ENCODE measurements around the gene EBI3. TPM values are rescaled to one million over a fixed set of nuclear protein-coding genes. Genes with fewer than 3 reads are reported as not detected.
"Not testable (repeated sequence)": the region's sequence is repeated elsewhere in the genome, so short reads cannot be mapped to it uniquely, and the experiment has no call there.

The EBI3 gene
- total and polyA plus RNA-seq, 12 donors = 0.44 to 18.0 (median 6.2) TPM

DNA sequence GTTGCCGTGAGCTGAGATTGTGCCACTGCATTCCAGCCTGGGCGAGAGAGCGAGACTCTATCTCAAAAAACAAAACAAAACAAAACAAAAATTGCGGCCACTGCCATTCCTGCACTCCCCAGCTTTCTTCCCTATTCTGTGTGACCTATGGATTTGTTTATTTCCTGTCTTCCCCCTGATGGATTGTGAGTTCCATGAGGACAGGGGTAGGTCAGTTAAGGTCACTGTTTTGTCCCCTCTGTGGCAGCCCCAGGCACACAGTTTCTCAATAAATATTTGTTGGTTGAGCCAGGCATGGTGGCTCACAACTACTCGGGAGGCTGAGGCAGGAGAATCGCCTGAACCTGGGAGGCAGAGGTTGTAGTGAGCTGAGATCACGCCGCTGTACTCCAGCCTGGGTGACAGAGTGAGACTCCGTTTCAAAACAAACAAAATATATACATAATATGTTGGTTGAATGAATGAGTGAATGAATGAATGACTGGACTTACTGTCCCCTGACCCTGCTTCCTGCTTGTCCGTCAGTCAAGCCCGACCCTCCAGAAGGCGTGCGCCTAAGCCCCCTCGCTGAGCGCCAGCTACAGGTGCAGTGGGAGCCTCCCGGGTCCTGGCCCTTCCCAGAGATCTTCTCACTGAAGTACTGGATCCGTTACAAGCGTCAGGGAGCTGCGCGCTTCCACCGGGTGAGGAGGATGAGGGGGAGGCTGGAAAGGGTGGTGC is 5.0 kb downstream of the EBI3 start:
- H3K36me3 ChIP-seq (replicated peaks in 1 of 2) = no peaks in the 10 kb centered on the region
- TF ChIP-seq, protein P1, sequence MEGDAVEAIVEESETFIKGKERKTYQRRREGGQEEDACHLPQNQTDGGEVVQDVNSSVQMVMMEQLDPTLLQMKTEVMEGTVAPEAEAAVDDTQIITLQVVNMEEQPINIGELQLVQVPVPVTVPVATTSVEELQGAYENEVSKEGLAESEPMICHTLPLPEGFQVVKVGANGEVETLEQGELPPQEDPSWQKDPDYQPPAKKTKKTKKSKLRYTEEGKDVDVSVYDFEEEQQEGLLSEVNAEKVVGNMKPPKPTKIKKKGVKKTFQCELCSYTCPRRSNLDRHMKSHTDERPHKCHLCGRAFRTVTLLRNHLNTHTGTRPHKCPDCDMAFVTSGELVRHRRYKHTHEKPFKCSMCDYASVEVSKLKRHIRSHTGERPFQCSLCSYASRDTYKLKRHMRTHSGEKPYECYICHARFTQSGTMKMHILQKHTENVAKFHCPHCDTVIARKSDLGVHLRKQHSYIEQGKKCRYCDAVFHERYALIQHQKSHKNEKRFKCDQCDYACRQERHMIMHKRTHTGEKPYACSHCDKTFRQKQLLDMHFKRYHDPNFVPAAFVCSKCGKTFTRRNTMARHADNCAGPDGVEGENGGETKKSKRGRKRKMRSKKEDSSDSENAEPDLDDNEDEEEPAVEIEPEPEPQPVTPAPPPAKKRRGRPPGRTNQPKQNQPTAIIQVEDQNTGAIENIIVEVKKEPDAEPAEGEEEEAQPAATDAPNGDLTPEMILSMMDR (IDR thresholded peaks at IDR 0.05) = no peak
- TF ChIP-seq POLR2A (IDR thresholded peaks at IDR 0.05) = no peak
- intact Hi-C loops (cut with DNase I) = no loop called here
- H3K27ac ChIP-seq = no peak overlapping the region
- 47 to 57% (median 53%) methylated on average over 15 to 21 of the region's 21 CpGs for WGBS, 4 donors
- no peaks in the 10 kb centered on the region for H3K4me1 ChIP-seq (replicated peaks in 1 of 2)
- H3K4me3 ChIP-seq = no peak overlapping the region
- no peaks in the 10 kb centered on the region for H3K9me3 ChIP-seq (replicated peaks in 1 of 3)
- no peak for DNase-seq
- H3K27me3 ChIP-seq = peaks cover 6% of the 10 kb centered on the region

DNA sequence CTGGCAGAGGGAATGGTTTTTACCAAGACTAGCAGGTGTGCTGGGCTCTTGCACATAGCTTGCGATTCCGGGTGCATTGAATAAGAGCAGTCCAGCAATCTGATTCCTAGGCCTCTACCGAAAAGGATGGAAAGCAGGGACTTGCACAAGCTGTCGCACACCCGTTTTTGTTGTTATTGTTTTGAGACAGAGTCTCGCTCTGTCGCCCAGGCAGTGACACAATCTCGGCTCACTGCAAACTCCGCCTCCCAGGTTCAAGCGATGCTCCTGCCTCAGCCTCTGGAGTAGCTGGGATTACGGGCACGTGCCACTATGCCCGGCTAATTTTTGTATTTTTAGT is 5.5 kb downstream of the EBI3 start:
- Histone ChIP-seq H3K4me1 (replicated peaks in 1 of 2) (no peaks in the 10 kb centered on the region), H3K27ac (no peak overlapping the region), H3K27me3 (peaks cover 6% of the 10 kb centered on the region), H3K9me3 (replicated peaks in 1 of 3) (no peaks in the 10 kb centered on the region), H3K4me3 (no peak overlapping the region), H3K36me3 (replicated peaks in 1 of 2) (no peaks in the 10 kb centered on the region)
- no peak for TF ChIP-seq POLR2A (IDR thresholded peaks at IDR 0.05)
- TF ChIP-seq, protein P1 (IDR thresholded peaks at IDR 0.05) = no peak
- intact Hi-C loops (cut with DNase I) = no loop called here
- WGBS, 4 donors = 57 to 79% (median 71%) methylated on average over 10 to 13 of the region's 13 CpGs
- DNase-seq = no peak

DNA sequence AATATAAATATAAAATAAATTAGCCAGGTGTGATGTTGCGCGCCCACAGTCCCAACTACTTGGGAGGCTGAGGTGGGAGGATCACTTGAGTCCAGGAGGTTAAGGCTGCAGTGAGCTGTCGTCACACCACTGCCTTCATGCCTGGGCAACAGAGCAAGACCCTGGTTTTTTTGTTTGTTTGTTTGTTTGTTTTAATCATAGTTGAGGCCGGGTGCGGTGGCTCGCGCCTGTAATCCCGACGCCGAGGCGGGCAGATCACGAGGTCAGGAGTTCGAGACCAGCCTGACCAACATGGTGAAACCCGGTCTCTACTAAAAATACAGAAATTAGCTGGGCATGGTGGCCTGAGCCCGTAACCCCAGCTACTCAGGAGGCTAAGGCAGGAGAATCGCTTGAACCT is 8.2 kb downstream of the EBI3 start:
- H3K36me3 ChIP-seq (replicated peaks in 1 of 2); H3K4me1 ChIP-seq (replicated peaks in 1 of 2); H3K27ac ChIP-seq; H3K4me3 ChIP-seq; DNase-seq; H3K9me3 ChIP-seq (replicated peaks in 1 of 3); intact Hi-C loops (cut with DNase I); H3K27me3 ChIP-seq: not testable (repeated sequence)
- WGBS, 4 donors = 87 to 89% (median 87%) methylated on average over 16 of the region's 16 CpGs

DNA sequence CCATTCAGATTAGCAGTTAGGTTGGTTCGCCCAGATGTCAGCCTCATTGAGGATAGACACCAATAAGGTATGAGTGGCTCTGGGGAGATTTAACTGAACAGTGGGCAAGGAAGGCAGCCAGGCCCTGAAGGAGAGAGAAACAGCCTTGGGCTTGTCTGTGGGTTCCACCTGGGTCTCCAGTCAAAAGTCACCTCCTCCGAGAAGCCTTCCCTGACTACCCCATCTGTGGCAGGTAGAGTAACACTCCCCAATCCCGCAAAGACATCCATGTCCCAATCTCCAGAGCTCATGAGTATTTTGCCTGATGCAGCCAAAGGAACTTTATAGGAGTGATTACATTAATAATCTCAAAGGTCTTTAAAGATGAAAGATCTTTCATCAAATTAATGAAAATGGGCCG is 9.5 kb downstream of the EBI3 start:
- no peak overlapping the region for H3K4me3 ChIP-seq
- H3K27ac ChIP-seq = no peak overlapping the region
- H3K4me1 ChIP-seq (replicated peaks in 1 of 2) = no peaks in the 10 kb centered on the region
- TF ChIP-seq, protein P1 (IDR thresholded peaks at IDR 0.05) = no peak
- no peak for TF ChIP-seq POLR2A (IDR thresholded peaks at IDR 0.05)
- DNase-seq = no peak
- H3K36me3 ChIP-seq (replicated peaks in 1 of 2) = no peaks in the 10 kb centered on the region
- no peaks in the 10 kb centered on the region for H3K27me3 ChIP-seq
- WGBS, 4 donors = 82 to 87% (median 84%) methylated on average over 4 of the region's 4 CpGs
- intact Hi-C loops (cut with DNase I) = no loop called here
- no peaks in the 10 kb centered on the region for H3K9me3 ChIP-seq (replicated peaks in 1 of 3)

DNA sequence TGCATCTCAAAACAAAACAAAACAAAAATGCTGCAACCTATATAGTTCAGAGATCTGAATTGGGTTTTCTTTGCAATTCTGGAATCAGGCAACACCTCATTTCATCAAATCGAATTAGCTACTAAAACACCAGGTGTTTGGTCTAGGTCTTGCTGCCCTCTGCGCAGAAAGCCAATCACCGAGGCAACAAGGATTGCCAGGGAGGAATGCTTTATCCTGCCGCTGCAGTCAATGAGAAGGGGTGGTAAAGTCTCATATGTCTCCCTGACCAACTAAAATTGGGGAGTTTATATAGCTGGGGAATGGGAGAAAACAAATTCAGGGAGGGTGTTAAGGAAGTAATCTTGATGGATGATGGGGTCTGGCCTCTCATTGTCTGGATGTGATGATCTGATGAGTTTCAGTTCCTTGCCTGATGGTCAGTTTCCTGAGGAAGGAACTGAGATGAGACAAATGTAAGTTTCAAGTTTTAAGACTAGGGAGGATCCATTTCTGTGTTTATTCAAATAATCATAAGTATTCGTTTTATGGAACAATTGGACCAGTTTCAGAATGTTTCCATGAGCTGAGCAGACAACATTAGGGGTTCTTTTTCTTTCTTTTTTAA is 12.6 kb downstream of the EBI3 start:
- DNase-seq = no peak
- no peak overlapping the region for H3K4me3 ChIP-seq
- TF ChIP-seq POLR2A (IDR thresholded peaks at IDR 0.05) = no peak
- TF ChIP-seq, protein P1 (IDR thresholded peaks at IDR 0.05) = no peak
- peaks cover 0 to 5% of the 10 kb centered on the region in 2 donors for H3K4me1 ChIP-seq (replicated peaks in 1 of 2)
- H3K9me3 ChIP-seq (replicated peaks in 1 of 3) = no peaks in the 10 kb centered on the region
- H3K36me3 ChIP-seq (replicated peaks in 1 of 2) = no peaks in the 10 kb centered on the region
- WGBS, 4 donors = 64 to 72% (median 71%) methylated on average over 5 of the region's 5 CpGs
- H3K27me3 ChIP-seq = no peaks in the 10 kb centered on the region
- intact Hi-C loops (cut with DNase I) = no loop called here
- H3K27ac ChIP-seq = peak overlapping the region in 2 of 5 donors; percentile 44 to 53

DNA sequence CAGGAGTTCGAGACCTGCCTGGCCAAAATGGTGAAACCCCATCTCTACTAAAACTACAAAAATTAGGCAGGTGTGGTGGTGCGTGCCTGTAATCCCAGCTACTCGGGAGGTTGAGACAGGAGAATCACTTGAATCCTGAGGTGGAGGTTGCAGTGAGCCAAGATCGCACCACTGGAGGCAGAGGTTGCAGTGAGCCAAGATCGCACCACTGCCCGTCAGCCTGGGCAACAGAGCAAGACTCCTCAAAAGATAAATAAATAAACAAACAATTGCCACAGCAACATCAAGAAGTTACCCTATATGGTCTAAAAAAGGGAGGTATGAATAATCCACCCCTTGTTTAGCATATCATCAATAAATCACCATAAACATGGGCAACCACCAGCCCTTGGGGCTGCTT is 16.6 kb downstream of the EBI3 start:
- Histone ChIP-seq H3K36me3 (replicated peaks in 1 of 2) (peaks cover 0 to 22% of the 10 kb centered on the region in 2 donors), H3K4me1 (replicated peaks in 1 of 2) (peaks cover 0 to 11% of the 10 kb centered on the region in 2 donors)
- DNase-seq; intact Hi-C loops (cut with DNase I); H3K4me3 ChIP-seq; H3K27me3 ChIP-seq; H3K27ac ChIP-seq; H3K9me3 ChIP-seq (replicated peaks in 1 of 3): not testable (repeated sequence)
- 95 to 99% (median 97%) methylated on average over 5 to 6 of the region's 6 CpGs for WGBS, 4 donors

All from adrenal gland (tissue), 12 donors.